Panc1 (cell line): Measurements from ENCODE around the gene RNF113B.

Experiments used
- POLR2AphosphoS5 ChIP-seq: IDR thresholded peaks from 2 replicates; pipeline ENCODE4 v1.6.1; 2012; ENCODE audit warnings: mild to moderate bottlenecking, low read depth, low read length, moderate library complexity
- TF ChIP-seq, protein P1 (sequence below): fragments of 450-650 bp; IDR thresholded peaks from 2 replicates; pipeline ENCODE4 v1.5.1; 2017; ENCODE audit warnings: mild to moderate bottlenecking

DNA sequence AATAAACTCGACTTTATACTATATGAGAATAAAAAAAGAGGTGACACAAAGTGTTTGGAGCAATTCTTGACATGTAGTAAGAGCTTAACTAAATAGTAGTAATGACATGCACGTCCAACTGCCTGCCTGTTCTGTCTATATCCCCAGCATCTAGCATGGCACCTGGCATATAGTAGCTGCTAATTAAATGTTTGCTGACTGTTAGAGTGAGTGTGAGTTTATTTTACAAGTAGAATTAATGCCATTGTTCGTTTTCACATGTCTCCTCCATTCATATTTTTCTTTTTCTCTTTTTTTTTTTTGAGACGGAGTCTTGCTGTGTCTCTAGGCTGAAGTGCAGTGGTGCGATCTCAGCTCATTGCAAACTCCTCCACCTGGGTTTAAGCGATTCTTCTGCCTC lies 38.4 kb upstream of the RNF113B start:
- TF ChIP-seq, protein P1, sequence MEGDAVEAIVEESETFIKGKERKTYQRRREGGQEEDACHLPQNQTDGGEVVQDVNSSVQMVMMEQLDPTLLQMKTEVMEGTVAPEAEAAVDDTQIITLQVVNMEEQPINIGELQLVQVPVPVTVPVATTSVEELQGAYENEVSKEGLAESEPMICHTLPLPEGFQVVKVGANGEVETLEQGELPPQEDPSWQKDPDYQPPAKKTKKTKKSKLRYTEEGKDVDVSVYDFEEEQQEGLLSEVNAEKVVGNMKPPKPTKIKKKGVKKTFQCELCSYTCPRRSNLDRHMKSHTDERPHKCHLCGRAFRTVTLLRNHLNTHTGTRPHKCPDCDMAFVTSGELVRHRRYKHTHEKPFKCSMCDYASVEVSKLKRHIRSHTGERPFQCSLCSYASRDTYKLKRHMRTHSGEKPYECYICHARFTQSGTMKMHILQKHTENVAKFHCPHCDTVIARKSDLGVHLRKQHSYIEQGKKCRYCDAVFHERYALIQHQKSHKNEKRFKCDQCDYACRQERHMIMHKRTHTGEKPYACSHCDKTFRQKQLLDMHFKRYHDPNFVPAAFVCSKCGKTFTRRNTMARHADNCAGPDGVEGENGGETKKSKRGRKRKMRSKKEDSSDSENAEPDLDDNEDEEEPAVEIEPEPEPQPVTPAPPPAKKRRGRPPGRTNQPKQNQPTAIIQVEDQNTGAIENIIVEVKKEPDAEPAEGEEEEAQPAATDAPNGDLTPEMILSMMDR = no peak
- TF ChIP-seq POLR2AphosphoS5 = no peak
